GM21786 (cell line): ENCODE data around the gene DLG5.

Experiments
- ATAC-seq: cut with Tn5 transposase; IDR thresholded peaks from one replicate; pipeline ENCODE4 v1.9.1; 2021; ENCODE audit not compliant: unreplicated experiment

Gene DLG5

DNA sequence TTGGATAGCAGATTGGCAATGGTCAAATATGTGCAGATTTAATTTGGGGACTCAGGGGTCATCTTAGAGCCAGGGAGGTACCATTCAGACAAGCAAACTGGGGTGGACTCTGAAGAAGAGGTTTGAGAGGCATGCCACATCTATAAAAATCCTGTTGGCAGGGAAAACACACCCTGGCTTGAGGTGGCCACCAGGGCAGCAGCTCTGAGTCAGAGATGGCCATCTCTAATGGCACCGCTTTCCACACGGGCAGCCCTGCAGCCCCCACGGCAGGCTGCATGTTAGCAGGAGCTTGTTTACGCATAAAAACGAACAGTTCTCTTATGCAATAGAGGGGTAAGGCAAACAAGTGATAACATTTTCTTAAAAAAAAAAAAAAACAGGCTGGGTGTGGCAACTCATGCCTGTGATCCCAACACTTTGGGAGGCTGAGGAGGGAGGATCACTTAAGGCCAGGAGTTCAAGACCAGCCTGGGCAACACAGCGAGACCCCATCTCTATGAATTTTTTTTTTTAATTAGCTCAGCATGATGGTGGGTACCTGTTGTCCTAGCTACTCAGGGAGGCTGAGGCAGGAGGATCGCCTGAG, 14.9 kb downstream of the DLG5 start:
- ATAC-seq: no peak

GRCh38 chr10:77910524-77911145, 15.9 kb downstream of the DLG5 start:
- ATAC-seq: no peak

GRCh38 chr10:77909749-77910375, 16.7 kb downstream of the DLG5 start:
- ATAC-seq: no peak

DNA sequence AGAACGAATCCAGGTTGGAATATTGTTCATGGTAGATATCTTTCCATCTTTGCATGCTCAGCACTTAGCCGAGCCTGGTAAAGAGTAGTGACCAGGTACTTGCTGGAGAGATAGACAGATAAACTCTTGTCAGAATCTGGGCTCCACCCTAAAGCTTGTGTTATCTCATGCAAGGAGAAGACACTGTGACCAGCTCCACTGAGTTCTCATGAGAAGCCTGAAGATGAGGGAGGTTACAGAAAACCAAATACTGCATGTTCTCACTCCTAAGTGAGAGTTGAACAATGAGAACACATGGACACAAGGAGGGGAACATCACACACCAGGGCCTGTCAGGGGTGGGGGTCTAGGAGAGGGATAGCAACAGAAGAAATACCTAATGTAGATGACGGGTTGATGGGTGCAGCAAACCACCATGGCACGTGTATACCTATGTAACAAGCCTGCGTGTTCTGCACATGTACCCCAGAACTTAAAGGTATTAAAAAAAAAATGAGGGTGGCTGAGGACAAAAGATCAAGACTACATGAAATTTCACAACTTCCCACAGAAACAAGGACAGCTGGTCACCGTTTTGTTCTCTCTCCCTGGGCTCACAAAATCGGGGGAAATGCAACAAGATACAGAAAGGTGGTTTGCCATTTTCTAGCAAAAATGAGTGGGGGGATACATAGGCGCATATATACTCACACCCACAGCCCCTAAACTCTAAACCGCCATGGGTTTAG, 17.4 kb downstream of the DLG5 start:
- ATAC-seq: no peak

DNA sequence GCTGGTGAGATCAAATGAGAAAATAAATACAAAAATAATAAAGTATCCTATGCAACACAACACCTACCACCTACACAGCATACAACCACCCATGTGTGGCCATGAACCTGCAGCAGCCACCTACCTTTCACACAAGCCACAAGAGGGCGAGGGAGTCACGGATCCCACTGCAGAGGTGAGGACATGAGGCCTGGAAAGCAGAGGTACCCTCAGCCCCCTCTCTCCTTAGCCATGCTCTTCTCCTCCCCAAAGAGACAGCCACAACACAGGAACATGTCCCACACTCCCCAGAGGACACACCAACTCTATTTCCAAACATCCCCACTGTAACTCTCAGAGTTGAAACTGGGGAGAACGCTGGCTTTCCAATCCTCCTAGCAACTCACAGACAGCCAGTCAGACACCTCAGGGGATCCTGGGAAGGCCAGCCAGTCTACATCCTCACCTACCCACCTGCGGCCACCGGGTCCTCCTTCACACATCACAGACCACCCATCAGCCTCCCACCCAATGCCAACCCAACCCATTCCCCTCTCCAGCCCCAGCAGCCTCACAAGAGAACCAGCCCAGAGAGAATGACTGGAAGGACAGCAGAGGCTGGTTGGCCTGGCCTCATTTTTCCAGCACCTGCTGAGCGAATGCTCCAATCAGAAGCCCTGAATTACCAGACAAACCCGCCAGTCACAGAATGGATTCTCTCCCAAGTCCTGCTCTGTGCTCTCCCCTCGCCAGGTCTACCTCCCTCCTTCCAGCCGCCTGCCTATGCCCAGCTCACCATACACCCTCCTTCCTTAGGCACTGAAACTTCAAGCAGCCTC, 18.4 kb downstream of the DLG5 start:
- ATAC-seq: no peak

DNA sequence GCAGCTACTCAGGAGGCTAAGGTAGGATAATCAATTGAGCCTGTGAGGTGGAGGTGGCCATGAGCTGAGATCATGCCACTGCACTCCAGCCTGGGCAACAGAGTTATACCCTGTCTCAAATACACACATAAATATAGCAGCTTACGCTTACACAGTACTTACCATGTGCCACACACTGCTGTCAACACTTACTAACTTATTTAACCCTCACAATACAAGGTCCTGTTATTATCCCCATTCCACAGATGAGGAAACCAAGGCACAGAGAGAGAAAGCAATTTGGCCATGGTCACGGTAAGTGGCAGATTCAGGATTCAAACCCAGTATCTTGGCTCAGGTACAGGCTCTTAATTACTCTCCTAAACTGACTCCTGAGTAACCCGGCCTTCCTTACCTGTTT, 19.1 kb downstream of the DLG5 start:
- ATAC-seq: no peak

DNA sequence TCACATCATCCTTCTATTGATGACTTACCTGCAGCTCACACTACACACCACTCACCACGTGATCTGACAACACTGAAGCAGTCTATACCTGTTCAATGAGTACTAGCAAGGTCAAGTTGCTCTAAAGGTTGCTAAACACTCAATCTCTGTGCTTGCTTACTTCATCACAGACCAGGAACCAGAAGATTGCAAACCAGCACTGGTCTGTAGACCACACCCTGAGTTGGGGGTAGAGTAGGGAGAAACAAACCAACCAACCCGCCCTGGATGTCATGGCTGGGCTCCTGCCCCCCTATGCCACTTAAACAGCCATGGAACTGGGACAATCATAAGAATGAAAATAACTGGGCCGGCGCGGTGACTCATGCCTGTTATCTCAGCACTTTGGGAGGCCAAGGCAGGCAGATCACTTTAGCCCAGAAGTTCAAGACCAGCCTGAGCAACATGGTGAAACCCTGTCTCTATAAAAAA, 19.6 kb downstream of the DLG5 start:
- no peak for ATAC-seq

DNA sequence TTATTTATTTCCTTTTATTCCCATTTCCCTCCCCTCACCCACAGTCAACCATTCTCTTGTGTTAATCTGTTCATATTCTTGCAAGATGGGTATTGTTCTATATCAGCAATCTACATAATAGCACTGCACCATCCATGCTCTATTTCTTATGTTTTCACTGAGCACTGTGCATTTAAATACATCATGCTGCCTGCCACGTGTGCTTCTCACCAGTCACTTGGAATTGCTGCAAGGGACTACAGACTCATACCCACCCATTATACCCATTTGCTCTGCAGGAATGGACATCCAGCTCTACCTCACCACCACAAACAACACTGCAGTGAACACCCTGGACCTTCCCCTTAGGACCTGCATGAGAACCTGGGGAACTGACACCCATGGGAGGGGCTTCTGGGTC, 20.8 kb downstream of the DLG5 start:
- no peak for ATAC-seq

GRCh38 chr10:77905086-77905748, 21.3 kb downstream of the DLG5 start:
- no peak for ATAC-seq

DNA sequence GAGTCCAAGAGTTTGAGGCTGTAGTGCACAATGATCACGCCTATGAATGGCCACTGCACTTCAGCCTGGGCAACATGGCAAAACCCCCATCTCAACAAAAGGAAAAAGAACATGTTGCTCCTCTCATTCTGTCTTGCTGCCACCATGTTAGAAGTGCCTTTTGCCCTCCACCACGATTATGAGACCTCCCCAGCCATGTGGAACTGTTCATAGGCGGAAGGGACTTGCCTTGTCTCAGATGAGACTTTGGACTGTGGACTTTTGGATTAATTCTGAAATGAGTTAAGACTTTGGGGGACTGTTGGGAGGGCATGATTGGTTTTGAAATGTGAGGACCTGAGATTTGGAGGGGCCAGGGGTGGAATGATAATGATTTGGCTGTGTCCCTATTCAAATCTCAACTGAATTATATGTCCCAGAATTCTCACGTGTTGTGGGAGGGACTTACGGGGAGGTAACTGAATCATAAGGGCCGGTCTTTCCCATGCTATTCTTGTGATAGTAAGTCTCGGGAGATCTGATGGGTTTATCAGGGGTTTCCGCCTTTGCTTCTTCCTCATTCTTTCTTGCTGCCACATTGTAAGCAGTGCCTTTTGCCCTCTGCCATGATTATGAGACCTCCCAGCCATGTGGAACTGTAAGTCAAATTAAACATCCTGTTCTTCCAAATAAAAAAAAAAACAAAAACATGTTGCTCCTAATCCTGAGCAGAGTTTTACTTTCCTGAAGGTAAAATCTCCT, 22.3 kb downstream of the DLG5 start:
- no peak for ATAC-seq

DNA sequence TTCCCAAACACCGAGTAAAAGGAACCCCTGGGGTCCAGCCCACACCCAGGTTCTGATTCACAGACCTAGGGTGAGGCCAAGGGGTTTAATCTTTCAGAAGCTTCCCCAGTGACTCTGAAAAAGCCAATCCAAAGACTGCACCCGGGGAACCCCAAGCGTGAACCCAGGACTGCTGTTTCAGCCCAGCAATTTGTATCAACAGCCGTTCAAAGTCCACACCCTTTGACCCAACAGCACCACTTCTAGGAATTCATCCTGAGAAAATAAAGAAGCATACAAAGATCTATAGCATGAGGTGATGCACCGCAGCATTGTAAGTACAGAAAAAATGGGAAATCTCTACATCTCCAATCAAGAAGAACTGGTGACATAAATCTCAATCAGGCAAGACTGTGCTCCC, 24.4 kb downstream of the DLG5 start:
- no peak for ATAC-seq

GRCh38 chr10:77901743-77902142, 24.8 kb downstream of the DLG5 start:
- no peak for ATAC-seq

GRCh38 chr10:77899690-77900089, 26.9 kb downstream of the DLG5 start:
- no peak for ATAC-seq

GRCh38 chr10:77899080-77899477, 27.5 kb downstream of the DLG5 start:
- no peak for ATAC-seq

- ATAC-seq: no peak
Measured at GRCh38 chr10:77898323-77899079, 28.1 kb downstream of the DLG5 start.

GRCh38 chr10:77896058-77896457, 30.5 kb downstream of the DLG5 start:
- no peak for ATAC-seq

GRCh38 chr10:77894058-77894457, 32.5 kb downstream of the DLG5 start:
- no peak for ATAC-seq

DNA sequence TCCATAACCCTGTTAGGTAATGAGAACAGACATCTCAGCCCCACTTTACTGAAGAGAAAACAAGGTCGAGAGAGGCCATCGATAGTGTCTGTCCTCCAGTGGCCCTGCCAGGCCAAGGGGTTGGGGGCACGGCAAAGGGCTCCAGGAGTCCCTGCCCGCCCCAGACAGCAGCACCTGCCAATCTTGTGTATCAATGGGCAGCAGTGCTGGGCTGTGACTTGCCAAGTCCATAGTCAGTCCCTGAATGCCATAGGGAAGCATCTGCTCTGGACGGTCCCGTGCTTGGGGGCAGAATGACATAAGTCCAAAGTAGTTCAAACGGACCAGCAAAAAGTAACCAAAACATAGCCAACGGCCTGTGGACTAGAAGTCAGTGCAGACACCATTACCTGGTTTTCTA, 33.2 kb downstream of the DLG5 start:
- ATAC-seq: no peak

GRCh38 chr10:77892761-77893160, 33.8 kb downstream of the DLG5 start:
- no peak for ATAC-seq
